GM12874 (cell line): ENCODE measurements around the gene ANAPC5.
A peak's percentile ranks its signal among the peaks of the same experiment; 100 is the strongest.

Experiments
- CTCF ChIP-seq: IDR thresholded peaks from 2 replicates; pipeline ENCODE4 v1.5.1; 2011; ENCODE audit warnings: low read depth, mild to moderate bottlenecking, control low read depth, low read length, moderate library complexity; ENCODE audit not compliant: insufficient read depth

ANAPC5 gene

GRCh38 chr12:121351820-121352681 lies at the start of gene ANAPC5:
TSS of gene ANAPC5 (minus strand) at chr12:121352411. CDS start at chr12:121352340, 71 bp downstream.
- TF ChIP-seq CTCF, result 0 out of 2 replicates have a peak, but pooled peaks have one; percentile 3

GRCh38 chr12:121400332-121401139 lies 48.3 kb upstream of the ANAPC5 start:
- TF ChIP-seq CTCF, result no peak

GRCh38 chr12:121399391-121400331 lies 47.5 kb upstream of the ANAPC5 start, which contains the start of gene RNF34:
TSS of gene RNF34 (plus strand) at chr12:121400118. CDS start at chr12:121400213, 95 bp downstream.
- TF ChIP-seq CTCF, result no peak

- TF ChIP-seq CTCF, result no peak
These were observed 46.1 kb upstream of the ANAPC5 start for GRCh38 chr12:121398355-121398754.

- no peak for TF ChIP-seq CTCF
These were observed 45.3 kb upstream of the ANAPC5 start for GRCh38 chr12:121397521-121397920.

- TF ChIP-seq CTCF, result no peak
These were observed 40.1 kb upstream of the ANAPC5 start for GRCh38 chr12:121392325-121392716.
